Measurements from ENCODE around the gene THTPA. TPM values are rescaled to one million over a fixed set of nuclear protein-coding genes. Genes with fewer than 3 reads are reported as not detected.

The THTPA gene
- total and polyA plus RNA-seq, 2 of the 4 experiments (the other 2 are of a cell fraction), result 5.0 to 9.2 TPM

DNA sequence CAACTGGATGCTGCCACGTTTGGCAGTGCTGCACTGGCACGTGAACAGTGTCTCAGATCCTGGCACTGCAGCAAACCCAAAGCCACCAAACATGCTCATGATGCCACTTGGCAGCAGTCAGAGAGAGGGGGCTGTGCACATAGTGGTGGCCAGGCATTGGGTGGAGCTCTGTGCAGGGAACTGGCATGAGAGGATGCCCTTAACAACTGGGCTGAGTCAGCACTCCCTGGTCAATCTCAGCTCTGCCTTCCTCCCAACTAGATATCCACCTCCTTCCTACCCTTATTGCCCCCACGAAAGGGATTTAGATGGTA is 41.5 kb upstream of the THTPA start:
- POLR2A ChIA-PET (ENCODE audit: unreplicated experiment), result no interaction called here
- Histone ChIP-seq H4K5ac (ENCODE audit: low read depth, low read length) (no peak overlapping the region), H2BK15ac (ENCODE audit: low read depth, low read length) (no peak overlapping the region), H2BK5ac (ENCODE audit: low read depth, low read length, poor library complexity, severe bottlenecking) (no peak overlapping the region), H2BK120ac (ENCODE audit: low read depth, low read length) (no peak overlapping the region), H2BK20ac (ENCODE audit: low read depth, low read length) (no peak overlapping the region), H3K14ac (replicated peaks; ENCODE audit: low read depth, low read length) (no peak overlapping the region), H4K20me1 (ENCODE audit: insufficient read depth, low read length) (no peaks in the 10 kb centered on the region), H3K9me3 (ENCODE audit: control insufficient read depth, insufficient read depth, low read length) (no peaks in the 10 kb centered on the region), H3K4me2 (ENCODE audit: low read depth, low read length) (no peak overlapping the region), H4K8ac (ENCODE audit: low read depth in 2 of 2, low read length in 2 of 2) (no peak overlapping the region), H2AK5ac (ENCODE audit: low read depth, low read length) (no peak overlapping the region), H3K56ac (ENCODE audit: extremely low read depth, insufficient read depth, low read length) (no peak overlapping the region), H3K23ac (ENCODE audit: low read depth, low read length) (no peak overlapping the region), H3K4me3 (ENCODE audit: insufficient read depth, low read depth, low read length) (no peak overlapping the region), H3K9me1 (ENCODE audit: insufficient read depth, low read length) (peaks cover 4% of the 10 kb centered on the region; the same call in 1 of the 2 replicates), H3K36me3 (ENCODE audit: control insufficient read depth, insufficient read depth, low read length) (no peaks in the 10 kb centered on the region), H3K4ac (ENCODE audit: low read depth, low read length) (no peak overlapping the region), H3K79me1 (ENCODE audit: low read depth in 1 of 2, low read length in 2 of 2) (no peaks in the 10 kb centered on the region), H4K91ac (ENCODE audit: insufficient read depth, low read depth, low read length) (no peak overlapping the region), H2AFZ (replicated peaks; ENCODE audit: low read length, poor library complexity) (no peak overlapping the region), H3K27ac (ENCODE audit: insufficient read depth, low read length) (no peak overlapping the region), H3K18ac (ENCODE audit: low read depth, low read length) (no peak overlapping the region), H2AK9ac (replicated peaks; ENCODE audit: low read depth, low read length, poor library complexity) (no peak overlapping the region), H3K27me3 (ENCODE audit: control insufficient read depth, insufficient read depth, low read length) (no peaks in the 10 kb centered on the region; the same call in 1 of the 2 replicates), H3K4me1 (ENCODE audit: control insufficient read depth, insufficient read depth, low read length) (no peaks in the 10 kb centered on the region), H3K9ac (ENCODE audit: low read depth, low read length) (no peak overlapping the region)
- no peak for TF ChIP-seq MAZ (IDR thresholded peaks at IDR 0.05; ENCODE audit: borderline replicate concordance, low read depth, low read length)
- TF ChIP-seq BHLHE40 (IDR thresholded peaks at IDR 0.05; ENCODE audit: low read depth, low read length), result no peak
- TF ChIP-seq RCOR1 (IDR thresholded peaks at IDR 0.05; ENCODE audit: insufficient replicate concordance, low read length), result no peak
- no peak for TF ChIP-seq NFE2L2 (IDR thresholded peaks at IDR 0.05; ENCODE audit: low read depth, low read length)
- TF ChIP-seq MAFK (IDR thresholded peaks at IDR 0.05; ENCODE audit: low read depth, low read length), result no peak
- TF ChIP-seq, protein P1, sequence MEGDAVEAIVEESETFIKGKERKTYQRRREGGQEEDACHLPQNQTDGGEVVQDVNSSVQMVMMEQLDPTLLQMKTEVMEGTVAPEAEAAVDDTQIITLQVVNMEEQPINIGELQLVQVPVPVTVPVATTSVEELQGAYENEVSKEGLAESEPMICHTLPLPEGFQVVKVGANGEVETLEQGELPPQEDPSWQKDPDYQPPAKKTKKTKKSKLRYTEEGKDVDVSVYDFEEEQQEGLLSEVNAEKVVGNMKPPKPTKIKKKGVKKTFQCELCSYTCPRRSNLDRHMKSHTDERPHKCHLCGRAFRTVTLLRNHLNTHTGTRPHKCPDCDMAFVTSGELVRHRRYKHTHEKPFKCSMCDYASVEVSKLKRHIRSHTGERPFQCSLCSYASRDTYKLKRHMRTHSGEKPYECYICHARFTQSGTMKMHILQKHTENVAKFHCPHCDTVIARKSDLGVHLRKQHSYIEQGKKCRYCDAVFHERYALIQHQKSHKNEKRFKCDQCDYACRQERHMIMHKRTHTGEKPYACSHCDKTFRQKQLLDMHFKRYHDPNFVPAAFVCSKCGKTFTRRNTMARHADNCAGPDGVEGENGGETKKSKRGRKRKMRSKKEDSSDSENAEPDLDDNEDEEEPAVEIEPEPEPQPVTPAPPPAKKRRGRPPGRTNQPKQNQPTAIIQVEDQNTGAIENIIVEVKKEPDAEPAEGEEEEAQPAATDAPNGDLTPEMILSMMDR (conservative IDR thresholded peaks at IDR 0.05; ENCODE audit: low read depth, low read length), result no peak
- no peak for TF ChIP-seq SMC3 (IDR thresholded peaks at IDR 0.05; ENCODE audit: low read depth, low read length)
- TF ChIP-seq MXI1 (IDR thresholded peaks at IDR 0.05; ENCODE audit: borderline replicate concordance, low read depth, low read length), result no peak
- no peak for TF ChIP-seq POLR2A (IDR thresholded peaks at IDR 0.05; ENCODE audit: low read depth, low read length)
- TF ChIP-seq CHD1 (IDR thresholded peaks at IDR 0.05; ENCODE audit: low read depth, low read length), result no peak
- no peak for TF ChIP-seq RAD21 (IDR thresholded peaks at IDR 0.05; ENCODE audit: low read length)
- no peak for TF ChIP-seq FOS (IDR thresholded peaks at IDR 0.05; ENCODE audit: low read depth, low read length)
- TF ChIP-seq RFX5 (IDR thresholded peaks at IDR 0.05; ENCODE audit: low read depth, low read length), result no peak
- ATAC-seq (ENCODE audit: low read depth) (no peak), DNase-seq (no peak)
- dilution Hi-C loops (cut with HindIII; ENCODE audit: low sequenced_read_pairs, unreplicated experiment), result no loop called here
- intact Hi-C loops (cut with micrococcal nuclease), result no loop called here
- no TSS peak for BruUV-seq (replicated peaks)
- no CpG with 5 or more reads among the region's 3 CpGs for WGBS, 2 experiments (ENCODE audit: extremely low coverage in 2 of 2, insufficient read length in 1 of 2)
- CTCF ChIA-PET, result no interaction called here
- in situ Hi-C loops (cut with MboI; ENCODE audit: low sequenced_read_pairs), result no loop called here

Measured in IMR-90 (cell line).